ENCODE measurements around the gene BOK. TPM values are rescaled to one million over a fixed set of nuclear protein-coding genes. Genes with fewer than 3 reads are reported as not detected.

BOK gene
- total RNA-seq, 1 donor from 2014 or later: 6.9 TPM

GRCh38 chr2:241595600-241596140 lies 37.1 kb downstream of the BOK start:
- H3K27ac Mint-ChIP-seq (ENCODE audit: unreplicated experiment): no peak overlapping the region
- DNase-seq (ENCODE audit: low read depth, low spot score): peak; percentile 36
- peak; percentile 57 for TF ChIP-seq CTCF (conservative IDR thresholded peaks at IDR 0.05)
- H3K4me1 Mint-ChIP-seq: no peaks in the 10 kb centered on the region
- H3K36me3 Mint-ChIP-seq (ENCODE audit: low read depth): peaks cover 2% of the 10 kb centered on the region
- H3K27me3 Mint-ChIP-seq (ENCODE audit: low read depth): no peaks in the 10 kb centered on the region
- no peak overlapping the region for H3K4me3 Mint-ChIP-seq
- H3K9me3 Mint-ChIP-seq: no peaks in the 10 kb centered on the region

GRCh38 chr2:241597561-241597960 lies 39.0 kb downstream of the BOK start:
- TF ChIP-seq CTCF (conservative IDR thresholded peaks at IDR 0.05): no peak
- no peak for DNase-seq (ENCODE audit: low read depth, low spot score)
- no peaks in the 10 kb centered on the region for H3K4me1 Mint-ChIP-seq
- H3K36me3 Mint-ChIP-seq (ENCODE audit: low read depth): peaks cover 8% of the 10 kb centered on the region
- H3K9me3 Mint-ChIP-seq: no peaks in the 10 kb centered on the region
- no peak overlapping the region for H3K27ac Mint-ChIP-seq (ENCODE audit: unreplicated experiment)
- H3K4me3 Mint-ChIP-seq: no peak overlapping the region
- H3K27me3 Mint-ChIP-seq (ENCODE audit: low read depth): no peaks in the 10 kb centered on the region

GRCh38 chr2:241598061-241598460 lies 39.5 kb downstream of the BOK start:
- DNase-seq (ENCODE audit: low read depth, low spot score): no peak
- Mint-ChIP-seq H3K9me3 (no peaks in the 10 kb centered on the region), H3K27ac (ENCODE audit: unreplicated experiment) (no peak overlapping the region), H3K4me3 (no peak overlapping the region), H3K27me3 (ENCODE audit: low read depth) (no peaks in the 10 kb centered on the region), H3K4me1 (no peaks in the 10 kb centered on the region), H3K36me3 (ENCODE audit: low read depth) (peaks cover 8% of the 10 kb centered on the region)
- no peak for TF ChIP-seq CTCF (conservative IDR thresholded peaks at IDR 0.05)

GRCh38 chr2:241598487-241598886 lies 39.9 kb downstream of the BOK start:
- DNase-seq (ENCODE audit: low read depth, low spot score): no peak
- no peaks in the 10 kb centered on the region for H3K9me3 Mint-ChIP-seq
- no peak overlapping the region for H3K27ac Mint-ChIP-seq (ENCODE audit: unreplicated experiment)
- no peaks in the 10 kb centered on the region for H3K4me1 Mint-ChIP-seq
- no peak overlapping the region for H3K4me3 Mint-ChIP-seq
- H3K36me3 Mint-ChIP-seq (ENCODE audit: low read depth): peaks cover 8% of the 10 kb centered on the region
- TF ChIP-seq CTCF (conservative IDR thresholded peaks at IDR 0.05): peak; percentile 34
- no peaks in the 10 kb centered on the region for H3K27me3 Mint-ChIP-seq (ENCODE audit: low read depth)

- Mint-ChIP-seq H3K9me3 (no peaks in the 10 kb centered on the region), H3K27me3 (ENCODE audit: low read depth) (no peaks in the 10 kb centered on the region), H3K4me3 (no peak overlapping the region), H3K4me1 (no peaks in the 10 kb centered on the region), H3K36me3 (ENCODE audit: low read depth) (peaks cover 8% of the 10 kb centered on the region), H3K27ac (ENCODE audit: unreplicated experiment) (no peak overlapping the region)
- no peak for DNase-seq (ENCODE audit: low read depth, low spot score)
- no peak for TF ChIP-seq CTCF (conservative IDR thresholded peaks at IDR 0.05)
Observed at GRCh38 chr2:241599615-241600014, 41.1 kb downstream of the BOK start.
